HG03571 (cell line): ENCODE data around the gene REG3A.

Source experiments
- ATAC-seq: cut with Tn5 transposase; IDR thresholded peaks from one replicate; pipeline ENCODE4 v1.9.1; 2021; ENCODE audit not compliant: unreplicated experiment

Gene REG3A

GRCh38 chr2:79122676-79123075, 36.9 kb downstream of the REG3A start:
- no peak for ATAC-seq

GRCh38 chr2:79120194-79120713, 39.3 kb downstream of the REG3A start, which contains the start of gene REG1A:
TSS of gene REG1A (plus strand) at chr2:79120488. CDS start at chr2:79120862, 374 bp downstream.
- ATAC-seq, result no peak

- no peak for ATAC-seq
These were observed 42.3 kb downstream of the REG3A start for GRCh38 chr2:79116997-79117928.

- ATAC-seq, result no peak
These were observed 44.6 kb downstream of the REG3A start for GRCh38 chr2:79114797-79115494.

- no peak for ATAC-seq
These were observed 47.3 kb downstream of the REG3A start for GRCh38 chr2:79112269-79112668.
